Breast epithelium (tissue), 3 donors: ENCODE measurements around the gene GHR.

Experiments used
- POLR2A ChIP-seq: fragments of 450-650 bp; IDR thresholded peaks from one replicate; pipeline ENCODE4 v1.6.1; 2016; ENCODE audit warnings: antibody characterized with exemption, mild to moderate bottlenecking, moderate library complexity
- TF ChIP-seq, protein P1 (sequence below), 3 donors: fragments of 450-650 bp; IDR thresholded peaks; one replicate each; pipeline ENCODE4 v1.5.1; 2016 to 2017; ENCODE audit warnings: antibody characterized with exemption in 3 of 3, mild to moderate bottlenecking in 3 of 3, moderate library complexity in 3 of 3

DNA sequence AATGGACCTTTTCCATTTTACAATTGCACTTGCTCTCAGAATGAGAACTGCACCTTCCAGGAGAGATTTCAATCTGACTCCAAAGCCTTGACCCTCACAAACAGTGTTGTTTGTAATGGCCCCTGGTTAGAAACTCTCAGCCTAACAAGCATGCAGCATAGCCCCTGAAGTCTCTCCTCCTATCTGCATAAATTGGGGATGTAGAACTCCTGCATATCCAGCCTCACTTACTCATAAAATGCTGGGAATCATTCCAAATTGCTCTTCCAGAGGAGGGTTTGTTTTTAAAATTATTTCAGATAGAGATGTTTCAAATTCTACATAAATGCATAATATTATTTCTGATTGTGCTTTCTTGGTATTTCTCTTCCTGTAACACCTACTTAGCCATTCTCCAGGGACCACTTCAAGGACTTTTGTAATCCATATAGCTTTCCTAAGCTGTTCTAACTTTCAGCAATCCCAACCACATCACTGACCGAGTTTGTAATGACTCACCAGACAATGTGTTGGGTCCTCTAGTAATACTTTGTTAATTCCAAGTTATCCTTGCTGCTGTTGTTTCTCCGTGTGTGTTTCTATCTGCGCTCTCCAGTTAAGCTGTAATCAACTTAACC lies 189.6 kb downstream of the GHR start:
- TF ChIP-seq, protein P1, sequence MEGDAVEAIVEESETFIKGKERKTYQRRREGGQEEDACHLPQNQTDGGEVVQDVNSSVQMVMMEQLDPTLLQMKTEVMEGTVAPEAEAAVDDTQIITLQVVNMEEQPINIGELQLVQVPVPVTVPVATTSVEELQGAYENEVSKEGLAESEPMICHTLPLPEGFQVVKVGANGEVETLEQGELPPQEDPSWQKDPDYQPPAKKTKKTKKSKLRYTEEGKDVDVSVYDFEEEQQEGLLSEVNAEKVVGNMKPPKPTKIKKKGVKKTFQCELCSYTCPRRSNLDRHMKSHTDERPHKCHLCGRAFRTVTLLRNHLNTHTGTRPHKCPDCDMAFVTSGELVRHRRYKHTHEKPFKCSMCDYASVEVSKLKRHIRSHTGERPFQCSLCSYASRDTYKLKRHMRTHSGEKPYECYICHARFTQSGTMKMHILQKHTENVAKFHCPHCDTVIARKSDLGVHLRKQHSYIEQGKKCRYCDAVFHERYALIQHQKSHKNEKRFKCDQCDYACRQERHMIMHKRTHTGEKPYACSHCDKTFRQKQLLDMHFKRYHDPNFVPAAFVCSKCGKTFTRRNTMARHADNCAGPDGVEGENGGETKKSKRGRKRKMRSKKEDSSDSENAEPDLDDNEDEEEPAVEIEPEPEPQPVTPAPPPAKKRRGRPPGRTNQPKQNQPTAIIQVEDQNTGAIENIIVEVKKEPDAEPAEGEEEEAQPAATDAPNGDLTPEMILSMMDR (IDR thresholded peaks at IDR 0.05) = no peak
- TF ChIP-seq POLR2A = no peak
